ENCODE data around the gene IGFBP2.

IGFBP2 gene

DNA sequence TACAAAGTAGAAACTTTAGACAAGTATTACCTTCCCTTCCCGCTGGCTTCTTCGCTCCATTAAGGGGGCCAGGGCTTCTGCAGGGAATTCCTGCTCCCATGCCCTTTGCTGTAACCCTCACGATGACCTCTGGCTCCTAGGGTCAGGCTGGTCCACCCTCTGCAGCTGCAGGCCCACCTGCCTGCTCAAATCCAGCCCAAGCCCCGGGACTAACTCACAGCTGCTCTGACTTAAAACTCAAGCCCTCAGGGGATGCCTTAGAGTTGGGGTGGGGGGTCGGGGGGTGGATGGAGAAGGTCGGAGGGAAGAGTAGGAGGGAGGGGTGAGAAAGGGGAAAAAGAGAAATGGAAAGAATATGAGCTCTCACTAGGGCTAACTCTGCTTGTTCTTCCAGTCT lies 57.2 kb downstream of the IGFBP2 start:
- DNase-seq, result no peak

DNA sequence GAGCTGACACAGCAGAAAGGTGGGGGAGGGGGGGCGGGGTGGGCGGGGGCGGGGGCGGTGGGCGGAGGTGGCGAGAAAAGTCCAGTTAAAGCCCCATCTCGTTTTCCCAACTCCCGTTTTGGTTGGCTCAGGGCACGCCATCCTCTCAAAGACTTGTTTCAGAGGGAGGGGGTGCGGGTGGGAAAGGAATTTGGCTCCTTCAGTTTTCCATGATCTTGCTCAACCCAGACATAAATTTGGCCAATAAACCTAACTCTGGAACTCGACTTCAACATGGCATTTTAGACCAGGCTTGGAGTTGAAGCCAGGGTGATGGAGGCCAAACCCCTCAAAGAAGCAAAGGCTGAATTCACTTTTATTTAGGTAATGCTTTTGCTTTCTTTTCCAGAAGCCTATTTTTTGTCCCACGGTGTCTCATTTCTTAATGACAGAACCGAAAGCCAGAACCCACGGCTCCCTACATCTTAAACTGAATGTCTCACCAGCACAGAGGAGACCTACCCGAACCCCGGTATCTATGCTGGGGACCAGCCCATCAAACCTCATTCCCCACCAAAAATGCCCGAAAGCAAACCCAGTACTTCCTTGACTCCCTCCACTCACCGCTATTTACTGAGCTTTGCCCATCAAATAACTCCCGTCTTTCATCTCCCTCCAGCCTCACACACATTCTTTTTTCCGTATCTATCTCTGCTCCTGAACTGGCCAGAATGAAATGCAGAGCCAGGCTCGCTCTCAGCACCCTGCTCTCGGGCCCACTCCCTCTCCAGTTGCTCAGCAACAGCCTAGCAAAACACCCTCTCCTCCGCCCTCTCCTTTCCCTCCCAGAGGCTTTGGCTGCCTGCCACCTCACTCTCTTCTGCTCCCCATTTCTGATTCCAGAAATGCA lies 57.9 kb downstream of the IGFBP2 start:
- peak; percentile 91 for DNase-seq

DNA sequence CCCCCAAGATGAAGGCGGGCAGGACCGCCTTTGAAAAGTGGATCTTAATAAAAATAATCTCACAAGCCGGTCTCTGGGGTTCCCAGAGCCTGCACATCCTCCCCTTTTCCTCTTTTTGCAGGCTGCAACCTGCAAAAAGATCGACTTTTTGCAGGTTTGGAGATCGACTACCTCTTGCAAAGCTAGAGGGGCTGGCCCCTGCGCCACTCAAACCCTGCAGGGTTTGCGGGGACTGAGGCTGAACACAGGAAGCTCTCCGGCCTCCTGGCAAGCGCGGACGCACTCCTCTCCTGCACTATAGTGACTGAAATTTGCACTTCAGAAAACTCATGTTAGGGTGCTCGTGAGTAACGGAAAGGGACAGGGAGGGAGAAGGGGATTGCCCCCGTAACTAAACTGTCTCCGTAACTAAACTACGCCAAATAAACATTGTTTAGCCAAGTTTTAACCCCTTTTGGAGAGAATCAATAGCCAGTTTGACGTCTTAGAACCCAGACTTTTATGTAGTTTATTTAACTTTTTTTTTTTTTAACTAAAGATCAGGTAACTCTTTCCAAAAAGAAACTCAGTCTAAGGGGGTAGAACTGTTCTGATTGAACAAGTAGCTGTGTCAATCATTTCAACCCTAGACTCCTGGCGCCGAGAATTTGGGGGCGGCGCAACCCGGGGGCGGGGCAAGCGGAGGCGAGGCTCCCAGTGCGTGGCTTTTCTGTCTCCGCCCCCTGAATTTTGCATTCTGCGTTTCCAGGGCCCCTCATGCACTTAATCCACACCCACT lies 59.6 kb downstream of the IGFBP2 start:
- peak; percentile 95 for DNase-seq

DNA sequence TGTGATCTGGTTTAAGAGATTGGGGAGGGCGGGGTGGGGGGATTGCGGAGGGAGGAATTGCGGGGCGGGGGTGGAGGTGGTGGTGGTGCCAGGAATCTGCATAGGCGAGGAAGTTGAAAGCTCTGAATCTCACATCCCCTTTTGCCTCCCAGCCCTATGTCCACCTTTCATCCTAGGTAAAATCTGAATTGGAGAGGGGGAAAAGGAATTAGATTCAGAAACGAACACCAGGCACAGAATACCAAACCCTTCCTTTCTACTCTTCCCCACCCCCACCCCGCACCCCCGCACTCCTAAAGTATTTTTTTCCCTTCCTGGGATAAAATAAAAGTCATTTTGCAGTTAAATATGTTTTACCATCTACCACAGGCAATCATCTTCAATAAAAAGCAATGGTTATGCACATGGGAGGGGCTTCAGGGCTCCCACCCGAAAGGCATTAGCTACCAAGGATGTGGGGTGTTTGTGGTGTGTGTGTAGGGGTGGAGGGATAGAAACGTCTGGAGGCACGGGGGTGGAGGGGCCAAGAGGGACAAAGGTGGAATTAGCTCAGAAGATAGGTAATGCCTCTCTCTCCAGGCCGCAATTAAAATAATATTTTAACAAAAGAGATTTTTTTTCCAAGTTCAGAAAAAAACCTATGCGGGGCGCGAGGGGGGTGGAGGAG lies 60.3 kb downstream of the IGFBP2 start:
- DNase-seq, result peak; percentile 55

DNA sequence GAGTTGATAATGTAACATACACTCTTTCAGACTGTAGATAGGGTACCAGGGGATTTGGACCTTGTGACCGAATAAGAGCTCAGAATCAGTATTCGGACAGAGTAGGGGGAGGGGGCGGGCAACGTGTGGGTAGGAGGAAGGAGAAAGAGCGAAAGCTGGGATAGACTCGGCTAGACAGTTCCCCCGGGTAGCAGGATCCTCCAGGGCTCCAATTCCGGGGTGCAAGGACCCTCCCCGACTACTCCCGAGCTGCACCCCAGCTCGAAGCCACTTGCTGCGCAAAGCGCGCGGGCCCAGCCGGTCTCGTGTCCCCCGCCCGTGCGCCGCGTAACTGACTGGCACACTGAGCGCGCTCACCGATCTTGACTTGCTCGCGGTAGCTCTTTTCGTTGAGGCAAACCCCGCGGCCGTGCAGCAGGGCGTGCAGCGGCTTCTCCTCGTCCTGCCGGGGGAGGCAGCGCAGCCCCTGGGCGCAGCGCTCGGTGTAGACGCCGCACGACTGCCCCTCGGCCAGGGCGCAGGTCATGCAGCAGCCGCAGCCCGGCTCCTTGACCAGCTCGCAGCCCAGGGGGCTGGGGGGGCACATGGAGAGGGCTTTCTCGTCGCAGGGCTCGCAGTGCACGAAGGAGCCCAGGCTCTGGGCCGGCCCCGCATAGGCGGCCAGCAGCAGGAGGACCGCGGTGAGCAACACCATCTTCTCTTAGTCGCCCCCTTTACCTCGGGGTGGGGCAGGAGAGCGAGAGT lies 61.0 kb downstream of the IGFBP2 start:
- DNase-seq, result peak; percentile 72

DNA sequence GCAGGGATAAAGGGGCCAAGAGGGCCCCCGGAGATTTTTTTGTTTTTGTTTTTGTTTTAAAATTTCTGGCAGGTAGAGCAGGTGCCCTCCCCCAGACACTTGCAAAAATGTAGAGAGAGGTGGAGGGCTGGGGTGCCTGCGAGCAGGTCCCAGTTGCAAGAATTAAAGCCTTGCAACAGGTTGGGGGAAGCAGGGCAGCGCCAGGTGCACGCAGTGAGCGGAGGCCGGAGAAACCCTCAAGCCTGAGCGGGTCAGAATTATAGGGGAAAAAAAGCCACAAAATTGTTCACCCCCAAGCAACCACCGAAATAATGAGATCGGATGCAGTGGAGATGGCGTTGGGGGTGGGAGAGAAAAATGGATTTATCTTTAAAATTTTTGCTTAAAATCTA lies 61.6 kb downstream of the IGFBP2 start:
- DNase-seq, result no peak

DNA sequence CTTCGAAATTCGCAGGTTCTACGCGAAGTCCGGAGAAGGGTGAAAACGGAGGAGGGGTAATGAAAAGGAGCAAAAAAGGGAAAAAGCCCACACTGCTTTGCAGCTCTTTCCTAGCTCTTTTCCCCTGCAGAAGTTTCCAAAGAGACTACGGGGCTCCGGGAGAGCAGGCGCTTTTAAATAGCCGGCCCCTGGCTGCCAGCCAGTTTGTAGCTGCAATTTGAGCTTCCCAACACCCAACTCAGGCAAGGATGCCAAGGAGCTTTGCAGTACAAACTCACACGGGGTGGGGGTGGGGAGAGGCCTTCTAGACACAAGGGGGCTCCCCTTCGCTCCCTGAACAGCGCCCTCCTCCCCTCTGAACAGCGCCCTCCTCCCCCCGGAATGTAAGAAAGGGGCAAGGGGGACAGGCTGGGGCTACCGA lies 62.2 kb downstream of the IGFBP2 start, which contains the start of gene IGFBP5:
TSS of gene IGFBP5 (minus strand) at position 149 of the 421 bp plus-strand sequence. CDS start 774 bp downstream, outside the sequence.
- peak; percentile 86 for DNase-seq

DNA sequence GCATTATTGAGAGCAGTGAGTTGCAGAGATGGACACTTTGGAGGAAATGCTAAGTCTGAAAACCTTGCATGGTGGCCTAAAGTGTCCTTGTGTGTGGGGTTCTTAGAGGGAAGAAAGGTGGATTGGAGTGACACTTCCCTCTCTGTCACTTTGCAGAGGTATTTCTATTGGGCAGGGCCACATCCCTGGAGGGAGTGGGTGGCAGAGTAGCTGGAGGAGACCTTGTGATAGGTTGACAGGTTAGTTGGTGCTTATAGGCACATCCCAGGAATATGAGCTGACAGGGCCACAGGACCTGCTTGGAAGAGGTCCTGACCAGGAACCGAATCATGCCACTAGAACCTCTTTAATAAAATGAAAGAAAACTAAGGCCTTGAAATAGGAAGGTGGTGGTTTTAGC lies 63.1 kb downstream of the IGFBP2 start:
- no peak for DNase-seq

DNA sequence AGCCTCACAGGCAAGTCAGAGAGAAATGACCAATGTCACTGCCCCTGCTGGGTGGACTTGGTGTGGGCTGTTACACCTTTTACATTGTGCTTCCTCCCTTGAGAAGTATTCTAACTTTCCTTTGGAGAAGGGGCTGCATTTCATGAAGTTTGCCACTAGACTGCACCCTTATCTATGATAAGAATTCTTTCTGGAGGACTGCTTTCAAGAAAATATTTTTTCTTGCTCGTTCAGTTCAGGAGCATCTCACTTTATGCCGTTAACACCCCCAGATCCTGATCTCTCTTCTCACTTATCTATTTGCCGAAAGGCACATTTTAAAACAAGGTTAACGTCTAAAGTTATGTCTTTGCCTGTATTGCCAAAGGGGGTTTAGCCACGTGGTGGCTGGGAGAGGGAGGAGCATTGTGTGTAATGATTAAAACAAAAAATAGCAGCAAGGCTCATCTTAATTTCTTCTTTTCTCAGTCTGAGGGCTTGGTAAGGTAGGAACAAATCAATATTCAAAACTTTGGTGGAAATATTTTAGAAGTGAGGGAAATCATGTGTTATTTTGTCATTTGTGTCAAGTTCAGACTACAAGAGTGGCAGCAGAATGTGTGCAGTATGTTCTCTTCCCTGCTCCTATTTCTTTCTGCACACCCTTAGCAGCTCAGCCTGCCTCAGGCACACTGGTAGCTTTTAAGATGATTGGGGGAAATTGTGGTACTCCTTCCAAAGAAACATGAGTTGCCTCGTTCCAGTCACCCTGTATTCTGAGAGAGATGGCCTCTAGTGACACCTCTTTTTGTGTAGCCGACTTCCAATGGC lies 63.7 kb downstream of the IGFBP2 start:
- peak; percentile 79 for DNase-seq

DNA sequence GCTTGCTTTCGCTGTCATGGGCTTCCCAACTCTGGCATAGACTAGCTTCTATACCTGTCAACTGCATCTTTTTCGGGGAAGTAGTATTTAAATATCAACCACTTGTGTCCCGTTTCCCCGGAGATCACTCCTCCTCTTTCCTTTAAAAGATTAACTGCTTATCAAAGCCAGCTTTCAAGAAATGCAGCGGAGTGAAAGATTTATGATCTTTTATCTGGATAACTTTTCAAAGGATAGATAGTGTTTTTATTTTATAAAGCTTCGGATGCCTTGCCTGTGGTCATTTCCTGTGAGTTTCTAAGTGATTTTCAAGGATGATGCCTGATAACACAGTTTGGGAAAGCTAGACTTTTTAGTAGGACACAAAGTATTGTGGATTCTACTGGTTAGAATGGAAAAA lies 65.1 kb downstream of the IGFBP2 start:
- DNase-seq, result no peak

DNA sequence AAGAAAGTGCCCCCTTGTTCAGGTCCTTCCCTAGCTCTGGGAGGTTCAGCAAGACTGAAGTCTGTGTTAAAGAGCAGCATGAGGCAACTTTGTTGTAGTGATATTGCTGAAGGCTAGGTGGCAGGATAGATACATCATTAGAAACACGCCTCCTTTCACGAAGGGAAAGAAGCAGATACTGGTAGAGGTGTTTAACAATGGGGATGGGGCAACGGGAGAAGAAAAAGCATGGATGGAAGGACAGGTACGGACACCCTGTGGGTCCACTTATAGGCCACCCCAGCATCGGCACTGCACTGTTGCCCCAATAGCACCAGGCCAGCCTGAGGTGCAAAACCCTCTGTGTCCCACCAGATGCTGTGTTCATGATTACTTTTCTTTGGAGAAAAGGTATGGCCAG lies 65.7 kb downstream of the IGFBP2 start:
- DNase-seq, result peak; percentile 93

DNA sequence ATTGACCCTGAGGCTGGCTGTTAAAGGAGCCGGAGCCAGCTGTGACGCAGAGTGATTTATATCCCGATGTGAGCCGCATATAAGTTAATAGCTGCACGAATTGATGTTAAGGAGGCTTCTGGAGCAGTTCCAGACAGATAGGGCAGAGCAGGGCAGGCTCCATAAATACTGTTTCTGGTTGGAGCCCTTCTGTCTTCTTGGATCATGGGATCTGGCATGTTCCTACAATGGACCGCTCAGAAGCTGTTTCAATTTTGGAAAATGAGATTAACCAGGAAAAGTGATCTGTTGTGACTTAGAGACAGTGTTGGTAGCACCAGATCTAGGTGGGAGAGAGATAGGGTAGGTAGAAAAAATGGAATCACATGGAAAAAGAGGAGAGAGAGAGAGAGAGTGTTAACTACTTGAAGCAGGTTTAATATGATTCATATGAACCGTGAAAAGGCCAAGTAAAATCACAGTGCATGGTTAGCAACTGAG lies 66.9 kb downstream of the IGFBP2 start:
- peak; percentile 99 for DNase-seq

DNA sequence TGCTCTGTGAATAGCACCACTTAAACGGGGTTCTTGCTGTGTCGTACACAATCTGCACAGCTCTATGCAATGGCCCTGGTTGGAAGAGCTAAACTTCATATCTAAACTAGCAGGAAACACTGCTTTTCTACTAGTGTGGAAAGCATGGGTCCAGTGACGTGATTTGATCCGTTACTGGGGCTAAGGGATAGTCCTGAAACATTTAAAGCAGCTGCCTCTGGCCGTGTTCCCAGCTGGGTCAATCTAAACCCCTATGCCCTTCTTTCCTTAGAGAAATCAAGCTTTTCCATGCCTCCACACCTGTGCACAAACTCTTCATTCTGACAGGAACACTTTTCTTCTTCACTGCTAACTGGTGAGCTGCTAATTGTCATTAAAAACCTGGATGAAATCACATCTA lies 67.6 kb downstream of the IGFBP2 start:
- peak; percentile 85 for DNase-seq

DNA sequence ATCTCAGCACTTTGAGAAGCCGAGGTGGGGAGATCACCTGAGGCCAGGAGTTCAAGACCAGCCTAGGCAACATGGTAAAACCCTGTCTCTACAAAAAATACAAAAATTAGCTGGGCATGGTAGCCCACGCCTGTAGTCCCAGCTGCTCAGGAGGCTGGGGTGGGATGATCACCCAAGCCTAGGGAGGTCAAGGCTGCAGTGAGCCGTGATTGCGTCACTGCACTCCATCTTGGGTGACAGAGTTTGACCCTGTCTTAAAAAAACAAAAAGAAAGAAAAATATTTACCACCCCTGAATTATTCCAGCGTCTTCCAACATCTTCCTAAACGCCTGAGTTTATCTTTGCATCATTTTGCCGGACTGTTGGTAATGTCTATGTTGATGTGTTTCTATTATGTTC lies 68.3 kb downstream of the IGFBP2 start:
- DNase-seq, result no peak

DNA sequence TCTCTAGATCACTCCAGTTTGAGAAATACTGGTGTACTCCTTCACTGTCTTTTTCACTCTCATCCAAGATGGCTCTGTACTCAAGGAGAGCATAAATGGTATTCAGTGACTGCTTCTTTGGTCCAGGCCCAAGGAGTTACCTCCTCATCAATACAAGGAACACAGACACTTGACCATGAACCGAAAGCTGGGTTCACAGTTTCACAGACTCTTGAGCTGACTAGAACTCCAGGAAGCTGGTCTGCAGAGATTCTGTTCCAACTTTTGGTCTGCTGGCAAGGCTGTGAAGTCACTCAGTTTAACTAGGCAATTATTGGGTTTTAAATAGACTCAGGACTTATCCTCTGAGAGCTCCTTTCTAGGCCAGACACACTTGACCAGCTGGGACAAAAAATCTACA lies 69.5 kb downstream of the IGFBP2 start:
- no peak for DNase-seq

DNA sequence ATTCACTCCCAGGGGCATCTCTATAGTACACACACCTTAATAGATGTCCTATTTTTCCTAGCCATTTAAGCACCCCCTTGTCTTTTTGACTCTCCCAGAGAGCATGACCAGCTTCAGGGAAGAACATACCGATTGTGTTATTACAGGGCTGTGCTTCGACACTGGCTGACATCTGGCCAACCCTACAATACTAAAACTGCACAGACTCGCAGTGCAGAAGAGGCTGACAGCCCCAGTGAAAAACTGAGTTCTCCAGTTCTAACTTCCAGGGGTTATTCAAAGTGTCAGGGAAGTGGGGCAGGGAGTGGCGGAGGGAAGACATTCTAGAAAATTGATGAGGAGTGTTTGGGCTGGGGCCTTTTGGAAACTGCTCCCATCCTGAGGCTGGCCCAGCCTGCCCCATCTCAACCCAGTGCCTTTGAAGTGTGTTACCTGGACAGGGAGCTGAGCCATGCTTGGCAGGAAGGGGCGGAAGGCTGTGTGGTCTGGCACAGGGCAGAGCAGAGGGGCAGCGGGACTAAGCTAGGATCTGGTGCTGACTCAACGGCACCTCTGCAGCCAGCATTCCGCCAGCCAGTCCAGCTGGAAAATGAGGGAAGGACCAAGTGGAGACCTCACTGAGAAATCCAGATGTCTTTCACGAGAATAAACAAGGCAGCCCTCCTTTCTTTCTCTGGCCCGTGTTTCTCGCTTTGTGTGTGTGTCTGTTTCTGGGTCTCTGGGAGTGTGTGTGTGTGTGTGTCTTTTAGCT lies 77.5 kb downstream of the IGFBP2 start:
- DNase-seq, result no peak

DNA sequence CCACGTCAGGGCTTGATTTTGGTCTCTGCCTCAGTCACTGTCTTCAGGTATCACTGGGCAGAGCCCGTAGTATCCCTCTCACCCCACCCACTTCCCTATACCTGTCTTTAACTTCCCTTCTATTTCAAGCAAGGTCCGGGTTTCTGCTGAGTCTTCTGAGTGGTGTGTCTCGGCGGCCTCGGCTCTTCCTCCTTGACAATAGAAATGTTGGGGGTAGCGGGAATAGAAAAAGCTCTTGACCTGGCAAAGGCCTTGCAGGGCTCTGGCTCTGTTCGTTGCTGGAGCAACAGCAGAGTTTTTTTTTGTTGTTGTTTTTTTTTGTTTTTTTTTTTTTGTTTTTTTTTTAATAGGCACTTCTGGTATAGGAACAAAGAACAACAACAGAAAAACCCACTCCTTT lies 78.1 kb downstream of the IGFBP2 start:
- no peak for DNase-seq

DNA sequence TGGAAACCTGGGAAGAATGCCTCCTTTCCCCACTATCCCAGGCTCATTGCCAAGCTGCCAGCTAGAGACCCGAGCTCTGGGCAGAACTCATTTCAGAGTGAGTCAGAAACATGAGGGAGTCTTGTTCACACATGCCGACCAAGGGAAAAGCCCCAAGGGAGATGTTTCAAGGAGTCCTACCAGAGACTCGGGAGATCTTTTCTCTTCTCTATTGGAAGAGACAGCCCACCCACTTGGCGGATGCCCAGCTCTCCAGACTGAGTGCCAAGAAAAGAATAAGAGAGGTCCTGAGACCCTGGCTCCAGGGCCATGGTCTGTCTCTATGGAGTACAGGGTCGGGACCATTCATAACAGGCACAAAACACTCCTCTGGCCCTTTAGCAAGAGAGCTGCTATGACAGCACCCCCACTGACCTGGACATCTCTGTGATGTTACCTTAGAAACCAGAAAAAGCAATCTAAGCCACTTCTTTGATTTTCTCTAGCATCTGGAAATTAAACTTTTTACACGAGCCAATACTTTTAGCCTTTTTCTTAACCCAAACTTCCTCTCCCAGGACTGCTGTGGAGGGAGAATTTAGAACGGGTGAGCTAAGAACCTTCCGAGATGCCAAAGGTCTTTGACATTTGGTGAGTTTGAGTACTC lies 80.6 kb downstream of the IGFBP2 start:
- no peak for DNase-seq

Data from NCI-H2227 treated with DMSO at 0.1 percent for 48 hours (cell line).